GM12878 (cell line): ENCODE measurements around the gene LYPD6. TPM values are rescaled to one million over a fixed set of nuclear protein-coding genes. Genes with fewer than 3 reads are reported as not detected.

Source experiments
- ATAC-seq: fragments of 200-7000 bp; cut with Tn5 transposase; 3 replicates; pipeline ENCODE4 v1.9.1; 2020; ENCODE audit warnings: mild to moderate bottlenecking, moderate library complexity
- BruUV-seq: library from RNA; stranded (reverse); fragments of 400-500 nt; replicated peaks from 2 replicates; lab custom pipeline; 2021; lab: Mats Ljungman, UMichigan
- CTCF ChIA-PET: fragments of 300-600 bp; sonication (Branson Sonifier 250); formaldehyde crosslinking; extraction: SDS; loops from one replicate; lab custom pipeline; 2021; ENCODE audit warnings: inconsistent platforms; lab: Yijun Ruan, JAX
- POLR2A ChIA-PET: fragments of 350-600 bp; formaldehyde crosslinking; extraction: SDS; loops from one replicate; lab custom pipeline; 2021; ENCODE audit warnings: inconsistent platforms; lab: Charles Lee
- RAD21 ChIA-PET: fragments of 300-600 bp; sonication (Branson Sonifier 250); formaldehyde crosslinking; loops from one replicate; lab custom pipeline; 2023; ENCODE audit warnings: antibody characterized with exemption; ENCODE audit not compliant: unreplicated experiment; lab: Charles Lee
- SMC1A ChIA-PET: fragments of 300-600 bp; sonication (Branson Sonifier 250); formaldehyde crosslinking; loops from one replicate; lab custom pipeline; 2023; ENCODE audit not compliant: unreplicated experiment, uncharacterized antibody; lab: Charles Lee
- DNase-seq: peaks from one replicate; pipeline ENCODE4 v3.0.0-alpha.2; 2011; ENCODE audit warnings: low read depth, low spot score
- FAIRE-seq: peaks from 3 replicates; lab custom pipeline; 2011; peaks lifted over from hg19 to GRCh38; lab: Jason Lieb, UNC
- H2AFZ ChIP-seq: 2 replicates; pipeline ENCODE4 v1.6.0; 2011; ENCODE audit warnings: low read depth, low read length, control low read depth; ENCODE audit not compliant: control insufficient read depth
- H3K27ac ChIP-seq: 2 replicates; pipeline ENCODE4 v1.5.1; 2011; ENCODE audit warnings: control low read depth; ENCODE audit not compliant: control insufficient read depth, insufficient read depth
- H3K27me3 ChIP-seq, 2 experiments: replicated peaks in 1 of 2; 2 replicates each; pipeline versions ENCODE4 v1.6.0 to v1.6.1; 2011; ENCODE audit warnings: low read length in 1 of 2; ENCODE audit not compliant: control insufficient read depth in 2 of 2, insufficient read depth in 2 of 2
- H3K36me3 ChIP-seq, 2 experiments: 2 replicates each; pipeline ENCODE4 v1.5.1; 2011; ENCODE audit warnings: low read length in 1 of 2; ENCODE audit not compliant: control insufficient read depth in 2 of 2, insufficient read depth in 2 of 2
- H3K4me1 ChIP-seq: 2 replicates; pipeline ENCODE4 v1.6.1; 2011; ENCODE audit warnings: mild to moderate bottlenecking, low read length, moderate library complexity, mixed read lengths; ENCODE audit not compliant: control insufficient read depth, insufficient read depth
- H3K4me2 ChIP-seq: 2 replicates; pipeline ENCODE4 v1.6.0; 2011; ENCODE audit warnings: control low read depth; ENCODE audit not compliant: control insufficient read depth, insufficient read depth
- H3K4me3 ChIP-seq: fragments of 200-600 bp; sonication (generic); 2 replicates; pipeline ENCODE4 v1.5.1; 2016
- H3K79me2 ChIP-seq: 2 replicates; pipeline ENCODE4 v1.6.0; 2011; ENCODE audit warnings: low read length; ENCODE audit not compliant: control insufficient read depth, insufficient read depth
- H3K9ac ChIP-seq: 2 replicates; pipeline ENCODE4 v1.8.0; 2011; ENCODE audit warnings: low read length, control low read depth, mixed read lengths; ENCODE audit not compliant: control insufficient read depth, insufficient read depth
- H3K9me3 ChIP-seq: replicated peaks from 3 replicates; pipeline ENCODE4 v1.5.1; 2011; ENCODE audit warnings: mild to moderate bottlenecking, low read length; ENCODE audit not compliant: control insufficient read depth, insufficient read depth
- H4K20me1 ChIP-seq: 2 replicates; pipeline ENCODE4 v1.6.0; 2011; ENCODE audit not compliant: control insufficient read depth, insufficient read depth
- CHD1 ChIP-seq: IDR thresholded peaks from 2 replicates; pipeline ENCODE4 v1.6.1; 2012; ENCODE audit warnings: low read depth, low read length, improper control_type of control experiment
- HCFC1 ChIP-seq: fragments of 150-350 bp; IDR thresholded peaks from 2 replicates; pipeline ENCODE4 v1.6.1; 2014; ENCODE audit warnings: low read length
- JUND ChIP-seq: IDR thresholded peaks from 2 replicates; pipeline ENCODE4 v1.6.1; 2012; ENCODE audit warnings: low read depth, mild to moderate bottlenecking, low read length, improper control_type of control experiment, moderate library complexity
- MXI1 ChIP-seq: fragments of 150-350 bp; IDR thresholded peaks from 2 replicates; pipeline ENCODE4 v1.6.1; 2011; ENCODE audit warnings: low read depth, mild to moderate bottlenecking, inconsistent platforms, low read length, improper control_type of control experiment
- RBBP5 ChIP-seq: fragments of 200-600 bp; sonication (generic); conservative IDR thresholded peaks from 2 replicates; pipeline ENCODE4 v1.6.1; 2016
- SP1 ChIP-seq: IDR thresholded peaks from one replicate; pipeline ENCODE4 v1.6.1; 2011; ENCODE audit warnings: low read depth, low read length
- TCF7 ChIP-seq: IDR thresholded peaks from 2 replicates; pipeline ENCODE4 v1.6.1; 2014; ENCODE audit warnings: antibody characterized with exemption, borderline replicate concordance
- YY1 ChIP-seq: IDR thresholded peaks from 2 replicates; pipeline ENCODE4 v1.6.1; 2011; ENCODE audit warnings: low read depth, mild to moderate bottlenecking, low read length
- WGBS: methylation state at CpG from one replicate; pipeline ENCODE4 v1.1.6; 2016; ENCODE audit warnings: low lambda C conversion rate; ENCODE audit not compliant: insufficient replicate concordance, insufficient coverage; ENCODE audit errors: missing lambda C conversion rate; 5-methylcytosine and 5-hydroxymethylcytosine counted together
- in situ Hi-C: fragments of 300-500 bp; cut with MboI; formaldehyde crosslinking; loops from 9 replicates; pipeline ENCODE4 v1.14.3; 2018; ENCODE audit warnings: mixed read lengths
- intact Hi-C: fragments of 100-400 bp; cut with micrococcal nuclease; formaldehyde crosslinking; loops from one replicate; pipeline ENCODE4 v1.14.2; 2022; ENCODE audit not compliant: unreplicated experiment
- polyA plus RNA-seq, 11 experiments: library from polyadenylated mRNA; depleted of rRNA in 4 of 11; unstranded in 6 of 11; stranded (reverse) in 5 of 11; fragments of >200 nt; fragmentation: Nextera tagmentation in 4 of 11; fragmentation: Illumina TruSeq in 1 of 11; extraction: Ambion mirVana in 4 of 11; extraction: Trizol in 1 of 11; gene quantifications; 1 replicate in 1 of 11; 2 replicates in 10 of 11; pipeline versions ENCODE4 v1.2.1 to v1.2.3, GENCODE V29; 2011 to 2016; ENCODE audit warnings: inconsistent platforms in 2 of 11, missing spikeins in 2 of 11, low read depth in 1 of 11
- total RNA-seq, 4 experiments: library from RNA; depleted of rRNA in 3 of 4; stranded (reverse); fragments of >200 nt in 3 of 4; fragmentation: Illumina TruSeq in 1 of 4; extraction: Trizol in 1 of 4; gene quantifications; 2 replicates each; pipeline versions ENCODE4 v1.2.1 to v1.2.3, GENCODE V29; 2013 to 2021
- TF ChIP-seq, protein P1 (sequence below): fragments of 450-650 bp; IDR thresholded peaks from 2 replicates; pipeline ENCODE4 v1.6.1; 2017; ENCODE audit warnings: mild to moderate bottlenecking, moderate library complexity
- TF ChIP-seq, protein P2 (sequence below): IDR thresholded peaks from 2 replicates; pipeline ENCODE4 v1.6.1; 2012; ENCODE audit warnings: low read depth, low read length, improper control_type of control experiment
- TF ChIP-seq, protein P3 (sequence below): IDR thresholded peaks from 2 replicates; pipeline ENCODE4 v1.6.1; 2012; ENCODE audit warnings: improper control_type of control experiment, low read depth, low read length; ENCODE audit not compliant: insufficient replicate concordance
- TF ChIP-seq, protein P4 (sequence below): fragments of 450-650 bp; IDR thresholded peaks from 2 replicates; pipeline ENCODE4 v1.6.1; 2018; ENCODE audit warnings: mild to moderate bottlenecking, low read depth, moderate library complexity; ENCODE audit not compliant: partially characterized antibody

LYPD6 gene
- total and polyA plus RNA-seq, 10 of the 15 experiments (the other 5 are each of a cell fraction or from before 2014, with no cell fraction given): not detected

DNA sequence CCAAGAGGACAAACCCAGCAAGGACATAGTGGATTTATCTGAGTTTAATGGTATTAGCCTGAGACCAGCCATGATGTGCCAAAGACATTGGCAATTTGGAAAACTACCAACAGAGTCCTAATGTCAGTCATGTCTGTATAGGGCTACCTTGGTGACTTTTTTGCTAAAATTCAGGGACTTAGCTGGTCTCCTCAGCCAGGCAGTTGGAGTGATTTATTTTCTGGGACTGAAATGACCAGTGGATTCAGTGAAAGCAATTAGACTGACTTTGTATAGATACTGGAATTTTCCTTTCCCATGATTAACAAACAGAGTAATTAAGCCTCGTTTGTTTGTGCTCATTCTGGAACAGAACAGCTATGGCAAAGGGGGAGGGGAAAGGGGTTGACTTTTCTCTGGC lies 55.0 kb downstream of the LYPD6 start:
- no peak overlapping the region for H2AFZ ChIP-seq
- H3K9me3 ChIP-seq: no peaks in the 10 kb centered on the region
- H3K79me2 ChIP-seq: no peaks in the 10 kb centered on the region
- FAIRE-seq: no peak
- WGBS: 0% methylated on average over 1 of the region's 1 CpG
- H3K4me3 ChIP-seq: no peak overlapping the region
- H3K27me3 ChIP-seq: no peaks in the 10 kb centered on the region
- RAD21 ChIA-PET: no interaction called here
- ATAC-seq: no peak
- no TSS peak for BruUV-seq
- POLR2A ChIA-PET: no interaction called here
- H4K20me1 ChIP-seq: no peaks in the 10 kb centered on the region
- in situ Hi-C loops: no loop called here
- no peak overlapping the region for H3K4me2 ChIP-seq
- DNase-seq: no peak
- H3K4me1 ChIP-seq: no peaks in the 10 kb centered on the region
- no peak overlapping the region for H3K9ac ChIP-seq
- intact Hi-C loops: no loop called here
- SMC1A ChIA-PET: interaction anchor here (0.7 kb wide), 1 partner anchor 238 kb away, joined by 4 read pairs; no protein-coding TSS in a partner anchor
- H3K27ac ChIP-seq: no peak overlapping the region
- no peaks in the 10 kb centered on the region for H3K36me3 ChIP-seq
- CTCF ChIA-PET: no interaction called here
- TF ChIP-seq RBBP5 (no peak), MXI1 (no peak), YY1 (no peak), HCFC1 (no peak), SP1 (no peak), CHD1 (no peak), JUND (no peak), TCF7 (no peak)
- TF ChIP-seq, protein P1, sequence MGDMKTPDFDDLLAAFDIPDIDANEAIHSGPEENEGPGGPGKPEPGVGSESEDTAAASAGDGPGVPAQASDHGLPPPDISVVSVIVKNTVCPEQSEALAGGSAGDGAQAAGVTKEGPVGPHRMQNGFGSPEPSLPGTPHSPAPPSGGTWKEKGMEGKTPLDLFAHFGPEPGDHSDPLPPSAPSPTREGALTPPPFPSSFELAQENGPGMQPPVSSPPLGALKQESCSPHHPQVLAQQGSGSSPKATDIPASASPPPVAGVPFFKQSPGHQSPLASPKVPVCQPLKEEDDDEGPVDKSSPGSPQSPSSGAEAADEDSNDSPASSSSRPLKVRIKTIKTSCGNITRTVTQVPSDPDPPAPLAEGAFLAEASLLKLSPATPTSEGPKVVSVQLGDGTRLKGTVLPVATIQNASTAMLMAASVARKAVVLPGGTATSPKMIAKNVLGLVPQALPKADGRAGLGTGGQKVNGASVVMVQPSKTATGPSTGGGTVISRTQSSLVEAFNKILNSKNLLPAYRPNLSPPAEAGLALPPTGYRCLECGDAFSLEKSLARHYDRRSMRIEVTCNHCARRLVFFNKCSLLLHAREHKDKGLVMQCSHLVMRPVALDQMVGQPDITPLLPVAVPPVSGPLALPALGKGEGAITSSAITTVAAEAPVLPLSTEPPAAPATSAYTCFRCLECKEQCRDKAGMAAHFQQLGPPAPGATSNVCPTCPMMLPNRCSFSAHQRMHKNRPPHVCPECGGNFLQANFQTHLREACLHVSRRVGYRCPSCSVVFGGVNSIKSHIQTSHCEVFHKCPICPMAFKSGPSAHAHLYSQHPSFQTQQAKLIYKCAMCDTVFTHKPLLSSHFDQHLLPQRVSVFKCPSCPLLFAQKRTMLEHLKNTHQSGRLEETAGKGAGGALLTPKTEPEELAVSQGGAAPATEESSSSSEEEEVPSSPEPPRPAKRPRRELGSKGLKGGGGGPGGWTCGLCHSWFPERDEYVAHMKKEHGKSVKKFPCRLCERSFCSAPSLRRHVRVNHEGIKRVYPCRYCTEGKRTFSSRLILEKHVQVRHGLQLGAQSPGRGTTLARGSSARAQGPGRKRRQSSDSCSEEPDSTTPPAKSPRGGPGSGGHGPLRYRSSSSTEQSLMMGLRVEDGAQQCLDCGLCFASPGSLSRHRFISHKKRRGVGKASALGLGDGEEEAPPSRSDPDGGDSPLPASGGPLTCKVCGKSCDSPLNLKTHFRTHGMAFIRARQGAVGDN: no peak
- TF ChIP-seq, protein P2, sequence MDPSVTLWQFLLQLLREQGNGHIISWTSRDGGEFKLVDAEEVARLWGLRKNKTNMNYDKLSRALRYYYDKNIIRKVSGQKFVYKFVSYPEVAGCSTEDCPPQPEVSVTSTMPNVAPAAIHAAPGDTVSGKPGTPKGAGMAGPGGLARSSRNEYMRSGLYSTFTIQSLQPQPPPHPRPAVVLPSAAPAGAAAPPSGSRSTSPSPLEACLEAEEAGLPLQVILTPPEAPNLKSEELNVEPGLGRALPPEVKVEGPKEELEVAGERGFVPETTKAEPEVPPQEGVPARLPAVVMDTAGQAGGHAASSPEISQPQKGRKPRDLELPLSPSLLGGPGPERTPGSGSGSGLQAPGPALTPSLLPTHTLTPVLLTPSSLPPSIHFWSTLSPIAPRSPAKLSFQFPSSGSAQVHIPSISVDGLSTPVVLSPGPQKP: no peak
- TF ChIP-seq, protein P3, sequence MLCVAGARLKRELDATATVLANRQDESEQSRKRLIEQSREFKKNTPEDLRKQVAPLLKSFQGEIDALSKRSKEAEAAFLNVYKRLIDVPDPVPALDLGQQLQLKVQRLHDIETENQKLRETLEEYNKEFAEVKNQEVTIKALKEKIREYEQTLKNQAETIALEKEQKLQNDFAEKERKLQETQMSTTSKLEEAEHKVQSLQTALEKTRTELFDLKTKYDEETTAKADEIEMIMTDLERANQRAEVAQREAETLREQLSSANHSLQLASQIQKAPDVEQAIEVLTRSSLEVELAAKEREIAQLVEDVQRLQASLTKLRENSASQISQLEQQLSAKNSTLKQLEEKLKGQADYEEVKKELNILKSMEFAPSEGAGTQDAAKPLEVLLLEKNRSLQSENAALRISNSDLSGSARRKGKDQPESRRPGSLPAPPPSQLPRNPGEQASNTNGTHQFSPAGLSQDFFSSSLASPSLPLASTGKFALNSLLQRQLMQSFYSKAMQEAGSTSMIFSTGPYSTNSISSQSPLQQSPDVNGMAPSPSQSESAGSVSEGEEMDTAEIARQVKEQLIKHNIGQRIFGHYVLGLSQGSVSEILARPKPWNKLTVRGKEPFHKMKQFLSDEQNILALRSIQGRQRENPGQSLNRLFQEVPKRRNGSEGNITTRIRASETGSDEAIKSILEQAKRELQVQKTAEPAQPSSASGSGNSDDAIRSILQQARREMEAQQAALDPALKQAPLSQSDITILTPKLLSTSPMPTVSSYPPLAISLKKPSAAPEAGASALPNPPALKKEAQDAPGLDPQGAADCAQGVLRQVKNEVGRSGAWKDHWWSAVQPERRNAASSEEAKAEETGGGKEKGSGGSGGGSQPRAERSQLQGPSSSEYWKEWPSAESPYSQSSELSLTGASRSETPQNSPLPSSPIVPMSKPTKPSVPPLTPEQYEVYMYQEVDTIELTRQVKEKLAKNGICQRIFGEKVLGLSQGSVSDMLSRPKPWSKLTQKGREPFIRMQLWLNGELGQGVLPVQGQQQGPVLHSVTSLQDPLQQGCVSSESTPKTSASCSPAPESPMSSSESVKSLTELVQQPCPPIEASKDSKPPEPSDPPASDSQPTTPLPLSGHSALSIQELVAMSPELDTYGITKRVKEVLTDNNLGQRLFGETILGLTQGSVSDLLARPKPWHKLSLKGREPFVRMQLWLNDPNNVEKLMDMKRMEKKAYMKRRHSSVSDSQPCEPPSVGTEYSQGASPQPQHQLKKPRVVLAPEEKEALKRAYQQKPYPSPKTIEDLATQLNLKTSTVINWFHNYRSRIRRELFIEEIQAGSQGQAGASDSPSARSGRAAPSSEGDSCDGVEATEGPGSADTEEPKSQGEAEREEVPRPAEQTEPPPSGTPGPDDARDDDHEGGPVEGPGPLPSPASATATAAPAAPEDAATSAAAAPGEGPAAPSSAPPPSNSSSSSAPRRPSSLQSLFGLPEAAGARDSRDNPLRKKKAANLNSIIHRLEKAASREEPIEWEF: no peak
- TF ChIP-seq, protein P4, sequence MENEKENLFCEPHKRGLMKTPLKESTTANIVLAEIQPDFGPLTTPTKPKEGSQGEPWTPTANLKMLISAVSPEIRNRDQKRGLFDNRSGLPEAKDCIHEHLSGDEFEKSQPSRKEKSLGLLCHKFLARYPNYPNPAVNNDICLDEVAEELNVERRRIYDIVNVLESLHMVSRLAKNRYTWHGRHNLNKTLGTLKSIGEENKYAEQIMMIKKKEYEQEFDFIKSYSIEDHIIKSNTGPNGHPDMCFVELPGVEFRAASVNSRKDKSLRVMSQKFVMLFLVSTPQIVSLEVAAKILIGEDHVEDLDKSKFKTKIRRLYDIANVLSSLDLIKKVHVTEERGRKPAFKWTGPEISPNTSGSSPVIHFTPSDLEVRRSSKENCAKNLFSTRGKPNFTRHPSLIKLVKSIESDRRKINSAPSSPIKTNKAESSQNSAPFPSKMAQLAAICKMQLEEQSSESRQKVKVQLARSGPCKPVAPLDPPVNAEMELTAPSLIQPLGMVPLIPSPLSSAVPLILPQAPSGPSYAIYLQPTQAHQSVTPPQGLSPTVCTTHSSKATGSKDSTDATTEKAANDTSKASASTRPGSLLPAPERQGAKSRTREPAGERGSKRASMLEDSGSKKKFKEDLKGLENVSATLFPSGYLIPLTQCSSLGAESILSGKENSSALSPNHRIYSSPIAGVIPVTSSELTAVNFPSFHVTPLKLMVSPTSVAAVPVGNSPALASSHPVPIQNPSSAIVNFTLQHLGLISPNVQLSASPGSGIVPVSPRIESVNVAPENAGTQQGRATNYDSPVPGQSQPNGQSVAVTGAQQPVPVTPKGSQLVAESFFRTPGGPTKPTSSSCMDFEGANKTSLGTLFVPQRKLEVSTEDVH: no peak
